Type B pancreatic cell (in vitro differentiated cells): Measurements from ENCODE around the gene CD200R1. TPM values are rescaled to one million over a fixed set of nuclear protein-coding genes. Genes with fewer than 3 reads are reported as not detected.

ENCODE experiments used
- DNase-seq: peaks from one replicate; pipeline ENCODE4 v3.0.0; 2021; ENCODE audit warnings: mixed read lengths; ENCODE audit not compliant: unreplicated experiment; ENCODE audit errors: extremely low spot score
- H3K27ac Mint-ChIP-seq: 2 replicates; pipeline ENCODE4 v1.8.0; 2021; ENCODE audit warnings: mild to moderate bottlenecking, mixed read lengths
- H3K27me3 Mint-ChIP-seq: 2 replicates; pipeline ENCODE4 v1.8.0; 2021; ENCODE audit warnings: mixed read lengths
- H3K36me3 Mint-ChIP-seq: 2 replicates; pipeline ENCODE4 v1.8.0; 2021; ENCODE audit warnings: mixed read lengths
- H3K4me1 Mint-ChIP-seq: one replicate; pipeline ENCODE4 v1.8.0; 2021; ENCODE audit warnings: mixed read lengths; ENCODE audit not compliant: unreplicated experiment
- H3K4me3 Mint-ChIP-seq: 2 replicates; pipeline ENCODE4 v1.8.0; 2021; ENCODE audit warnings: mild to moderate bottlenecking, mixed read lengths
- H3K9me3 Mint-ChIP-seq: 2 replicates; pipeline ENCODE4 v1.8.0; 2021; ENCODE audit warnings: mixed read lengths
- total RNA-seq: library from RNA; stranded (reverse); gene quantifications from 2 replicates; pipeline ENCODE4 v1.2.1, GENCODE V29; 2021; ENCODE audit warnings: low replicate concordance
- TF ChIP-seq, protein P1 (sequence below): fragments of 200-600 bp; sonication (generic); conservative IDR thresholded peaks from 2 replicates; pipeline ENCODE4 v1.5.0; 2021; ENCODE audit warnings: antibody characterized with exemption, mild to moderate bottlenecking

CD200R1 gene
- total RNA-seq, 1 donor from 2014 or later, result 2.1 TPM

DNA sequence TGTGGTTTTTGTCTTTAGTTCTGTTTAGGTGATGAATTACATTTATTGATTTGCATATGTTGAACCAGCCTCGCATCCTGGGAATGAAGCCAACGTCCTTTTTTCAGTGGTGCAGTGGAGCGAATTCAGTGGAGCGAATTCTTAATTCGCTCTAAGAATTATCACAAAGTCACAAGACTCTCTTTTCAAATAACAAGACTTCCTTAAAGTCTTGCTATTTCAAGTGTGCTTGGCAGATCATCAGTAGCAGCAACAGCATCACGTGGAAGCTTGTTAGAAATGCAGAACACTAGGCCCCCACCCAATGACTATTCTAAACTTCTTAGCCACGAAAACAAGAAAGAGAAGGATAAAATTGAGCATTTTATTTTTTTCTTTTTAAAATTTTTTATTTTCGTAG, 70.1 kb downstream of the CD200R1 start:
- Mint-ChIP-seq H3K9me3 (peaks cover 15% of the 10 kb centered on the region), H3K27ac (no peak overlapping the region), H3K4me1 (no peaks in the 10 kb centered on the region), H3K27me3 (no peaks in the 10 kb centered on the region), H3K4me3 (no peak overlapping the region), H3K36me3 (no peaks in the 10 kb centered on the region)
- no peak for DNase-seq
- TF ChIP-seq, protein P1, sequence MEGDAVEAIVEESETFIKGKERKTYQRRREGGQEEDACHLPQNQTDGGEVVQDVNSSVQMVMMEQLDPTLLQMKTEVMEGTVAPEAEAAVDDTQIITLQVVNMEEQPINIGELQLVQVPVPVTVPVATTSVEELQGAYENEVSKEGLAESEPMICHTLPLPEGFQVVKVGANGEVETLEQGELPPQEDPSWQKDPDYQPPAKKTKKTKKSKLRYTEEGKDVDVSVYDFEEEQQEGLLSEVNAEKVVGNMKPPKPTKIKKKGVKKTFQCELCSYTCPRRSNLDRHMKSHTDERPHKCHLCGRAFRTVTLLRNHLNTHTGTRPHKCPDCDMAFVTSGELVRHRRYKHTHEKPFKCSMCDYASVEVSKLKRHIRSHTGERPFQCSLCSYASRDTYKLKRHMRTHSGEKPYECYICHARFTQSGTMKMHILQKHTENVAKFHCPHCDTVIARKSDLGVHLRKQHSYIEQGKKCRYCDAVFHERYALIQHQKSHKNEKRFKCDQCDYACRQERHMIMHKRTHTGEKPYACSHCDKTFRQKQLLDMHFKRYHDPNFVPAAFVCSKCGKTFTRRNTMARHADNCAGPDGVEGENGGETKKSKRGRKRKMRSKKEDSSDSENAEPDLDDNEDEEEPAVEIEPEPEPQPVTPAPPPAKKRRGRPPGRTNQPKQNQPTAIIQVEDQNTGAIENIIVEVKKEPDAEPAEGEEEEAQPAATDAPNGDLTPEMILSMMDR, result no peak

DNA sequence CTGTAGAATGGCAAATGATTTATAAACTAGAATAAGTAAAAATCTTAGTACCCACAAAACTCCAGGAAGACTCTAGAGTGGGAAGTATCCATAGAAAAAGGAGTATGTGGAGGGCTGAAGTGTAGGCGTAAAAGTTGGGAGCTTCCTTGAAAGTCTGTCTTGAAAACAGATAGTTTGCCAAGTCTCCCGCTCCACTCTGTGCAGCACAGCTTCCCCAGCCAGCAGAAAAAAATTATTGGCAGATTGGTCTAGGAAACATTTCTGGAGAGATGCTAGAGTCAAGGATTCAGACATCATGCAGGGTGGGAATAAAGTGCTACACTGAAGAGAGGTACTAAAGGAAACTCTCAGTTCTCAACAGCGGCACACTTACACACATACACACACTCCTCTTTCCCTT, 74.8 kb downstream of the CD200R1 start:
- peaks cover 15% of the 10 kb centered on the region for H3K9me3 Mint-ChIP-seq
- H3K4me3 Mint-ChIP-seq, result no peak overlapping the region
- no peaks in the 10 kb centered on the region for H3K36me3 Mint-ChIP-seq
- no peak overlapping the region for H3K27ac Mint-ChIP-seq
- no peak for DNase-seq
- TF ChIP-seq, protein P1, result no peak
- H3K4me1 Mint-ChIP-seq, result no peaks in the 10 kb centered on the region
- no peaks in the 10 kb centered on the region for H3K27me3 Mint-ChIP-seq

DNA sequence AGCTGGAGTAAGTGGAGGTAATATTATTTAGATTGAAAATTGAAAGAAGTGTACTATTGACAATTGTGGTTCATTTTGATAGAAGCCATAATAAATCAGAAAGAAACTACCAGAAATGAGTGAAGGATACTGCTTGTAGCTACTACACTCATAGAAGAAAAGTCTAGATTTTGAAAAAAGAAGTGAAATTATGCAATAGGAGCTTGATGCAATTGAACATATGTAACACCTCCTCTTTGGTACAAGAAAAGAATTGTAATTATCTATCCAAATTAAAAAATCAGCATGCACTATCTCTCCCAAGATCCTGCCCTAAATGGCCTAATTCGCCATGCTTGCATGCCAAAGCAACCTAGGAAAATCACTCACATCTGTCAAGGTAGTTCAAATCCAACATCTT, 77.1 kb downstream of the CD200R1 start:
- Mint-ChIP-seq H3K9me3 (no peaks in the 10 kb centered on the region), H3K36me3 (no peaks in the 10 kb centered on the region), H3K27ac (no peak overlapping the region), H3K27me3 (no peaks in the 10 kb centered on the region), H3K4me3 (no peak overlapping the region), H3K4me1 (no peaks in the 10 kb centered on the region)
- TF ChIP-seq, protein P1, result no peak
- no peak for DNase-seq

DNA sequence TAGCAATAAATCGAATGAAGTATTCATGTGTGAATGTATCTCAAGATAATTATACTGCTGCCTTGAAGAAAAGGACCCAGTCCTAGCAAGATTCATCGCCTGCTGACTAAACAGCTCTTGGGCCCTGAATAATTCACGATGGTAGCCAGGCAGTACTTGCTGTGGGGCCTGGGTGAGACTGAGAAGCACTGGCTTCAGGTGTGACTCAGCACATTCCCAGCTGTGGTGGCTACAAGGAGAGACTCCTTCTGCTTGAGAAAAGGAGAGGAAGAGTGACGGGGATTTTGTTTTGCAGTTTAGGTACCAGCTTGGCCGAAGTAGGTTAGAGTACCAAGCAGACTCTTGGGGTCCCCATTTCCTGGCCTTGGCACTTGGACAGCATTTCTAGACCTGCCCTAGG, 80.6 kb downstream of the CD200R1 start:
- TF ChIP-seq, protein P1, result no peak
- no peaks in the 10 kb centered on the region for H3K9me3 Mint-ChIP-seq
- no peak for DNase-seq
- no peak overlapping the region for H3K4me3 Mint-ChIP-seq
- no peaks in the 10 kb centered on the region for H3K36me3 Mint-ChIP-seq
- H3K4me1 Mint-ChIP-seq, result no peaks in the 10 kb centered on the region
- H3K27ac Mint-ChIP-seq, result no peak overlapping the region
- H3K27me3 Mint-ChIP-seq, result no peaks in the 10 kb centered on the region

DNA sequence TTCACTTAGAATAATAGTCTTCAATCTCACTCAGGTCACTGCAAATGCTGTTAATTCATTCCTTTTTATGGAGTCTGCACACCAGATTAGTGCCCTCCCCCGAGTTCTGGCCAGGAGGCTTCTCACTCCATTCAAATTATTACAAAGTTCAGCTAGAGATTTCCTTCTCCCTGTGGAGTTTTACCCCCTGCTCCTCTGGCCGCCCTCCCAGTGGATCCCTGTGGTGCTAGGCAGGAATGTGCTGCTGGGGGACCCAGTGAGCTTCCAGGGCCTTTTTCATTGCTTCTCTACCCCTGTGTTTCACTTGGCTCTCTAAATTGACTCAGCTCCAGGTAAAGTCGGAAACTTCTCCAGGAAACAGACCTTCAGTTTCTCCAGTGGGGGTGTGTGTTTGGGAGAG, 85.5 kb downstream of the CD200R1 start:
- DNase-seq, result no peak
- Mint-ChIP-seq H3K4me3 (no peak overlapping the region), H3K27ac (no peak overlapping the region), H3K27me3 (no peaks in the 10 kb centered on the region), H3K4me1 (no peaks in the 10 kb centered on the region), H3K36me3 (no peaks in the 10 kb centered on the region), H3K9me3 (no peaks in the 10 kb centered on the region)
- TF ChIP-seq, protein P1, result no peak

DNA sequence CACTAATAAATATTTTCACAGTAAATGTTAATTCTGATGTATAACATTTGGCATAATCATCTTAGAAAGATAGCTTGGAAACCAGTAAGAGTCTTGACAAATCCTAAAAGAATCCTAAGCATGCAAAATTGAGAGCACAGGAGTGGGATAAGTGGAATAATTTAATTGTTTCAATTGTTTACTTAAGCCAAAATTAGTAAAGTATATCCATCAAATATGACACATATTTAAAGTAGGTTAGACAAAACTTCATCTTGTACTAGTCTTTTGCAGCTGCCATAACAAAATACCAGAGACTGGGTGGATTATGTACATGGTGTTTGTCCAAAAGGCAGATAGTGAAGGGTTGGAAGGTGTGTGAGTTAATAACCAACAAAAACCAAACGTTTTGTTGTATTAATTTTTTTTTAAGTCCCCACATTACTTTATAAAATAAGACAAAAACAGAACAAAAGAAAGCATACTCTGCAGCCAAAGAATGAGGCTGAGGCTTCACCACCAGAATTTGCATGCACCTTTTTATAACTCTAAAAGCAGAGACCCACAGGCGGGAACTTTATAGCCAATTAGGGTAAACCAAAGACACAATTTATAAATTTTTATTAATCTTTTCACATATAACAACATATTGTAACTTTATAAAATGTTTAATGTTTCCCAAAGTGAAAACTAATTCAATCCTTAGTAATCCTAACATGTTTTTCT, 86.4 kb downstream of the CD200R1 start:
- H3K4me3 Mint-ChIP-seq, result no peak overlapping the region
- H3K4me1 Mint-ChIP-seq, result no peaks in the 10 kb centered on the region
- H3K36me3 Mint-ChIP-seq, result no peaks in the 10 kb centered on the region
- no peaks in the 10 kb centered on the region for H3K27me3 Mint-ChIP-seq
- H3K27ac Mint-ChIP-seq, result no peak overlapping the region
- DNase-seq, result no peak
- TF ChIP-seq, protein P1, result no peak
- no peaks in the 10 kb centered on the region for H3K9me3 Mint-ChIP-seq
